ENCODE results near the gene FUZ.
"Not testable (repeated sequence)": the region's sequence is repeated elsewhere in the genome, so short reads cannot be mapped to it uniquely, and the experiment has no call there.

FUZ gene

GRCh38 chr19:49830766-49831165 lies 17.7 kb upstream of the FUZ start:
- DNase-seq (ENCODE audit: low spot score), result no peak

DNA sequence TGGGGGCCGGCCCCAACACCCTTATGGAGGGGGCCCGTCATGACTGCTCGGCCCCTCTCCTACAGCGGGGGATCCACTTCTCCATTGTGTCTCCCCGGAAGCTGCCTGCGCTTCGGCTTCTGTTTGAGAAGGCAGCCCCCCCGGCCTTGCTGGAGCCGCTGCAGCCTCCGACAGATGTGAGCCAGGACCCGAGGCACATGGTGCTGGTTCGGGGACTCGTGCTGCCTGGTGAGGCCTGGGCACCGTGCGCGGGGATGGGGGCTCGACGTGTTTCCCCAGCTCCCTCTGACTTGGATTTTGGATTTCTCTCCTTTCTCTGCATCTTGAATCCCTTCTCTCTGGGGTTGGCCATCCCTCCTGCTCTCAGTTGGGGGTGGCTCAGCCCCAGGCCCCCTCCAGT lies 16.6 kb upstream of the FUZ start:
- no peak for DNase-seq (ENCODE audit: low spot score)

GRCh38 chr19:49829200-49829599 lies 16.1 kb upstream of the FUZ start:
- DNase-seq (ENCODE audit: low spot score), result no peak

DNA sequence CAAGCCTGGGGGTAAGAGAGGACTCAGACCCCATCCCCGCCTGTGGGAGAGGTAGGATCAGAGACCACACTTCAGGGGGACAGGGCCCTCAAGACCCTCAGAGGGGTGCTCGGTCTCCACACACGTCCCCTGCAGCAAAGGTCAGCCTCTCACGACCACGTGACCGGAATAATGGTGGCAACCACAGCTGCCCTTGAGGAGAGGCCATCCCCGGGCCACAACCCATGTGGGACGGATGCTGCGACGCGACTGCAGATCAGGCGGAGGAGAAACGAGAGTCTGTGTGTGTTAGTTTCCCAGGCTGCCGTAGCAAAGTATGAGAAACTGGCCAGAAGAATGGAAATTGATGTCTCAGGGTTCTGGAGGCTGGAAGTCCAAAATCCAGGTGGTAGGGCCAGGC lies 13.9 kb upstream of the FUZ start:
- DNase-seq (ENCODE audit: low spot score), result no peak

DNA sequence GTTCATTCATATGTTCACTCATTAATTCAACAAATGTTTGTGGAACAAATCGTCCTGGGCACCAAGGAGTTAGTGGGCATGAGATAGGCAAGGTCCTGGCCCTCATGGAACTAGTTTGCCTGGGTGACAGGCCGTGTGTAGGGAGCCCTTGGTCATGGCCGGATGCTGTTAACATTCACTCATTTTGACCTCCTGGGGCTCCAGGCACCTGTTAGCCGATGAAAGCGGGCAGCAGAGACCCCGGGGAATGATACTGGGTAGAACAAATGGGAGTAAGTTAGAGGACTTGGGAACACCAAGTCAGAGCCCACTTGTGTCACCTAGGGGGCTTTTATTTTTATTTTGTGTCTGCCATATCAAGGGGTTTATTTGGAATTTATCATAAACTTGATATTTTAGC lies 11.6 kb upstream of the FUZ start:
- DNase-seq (ENCODE audit: low spot score), result no peak

DNA sequence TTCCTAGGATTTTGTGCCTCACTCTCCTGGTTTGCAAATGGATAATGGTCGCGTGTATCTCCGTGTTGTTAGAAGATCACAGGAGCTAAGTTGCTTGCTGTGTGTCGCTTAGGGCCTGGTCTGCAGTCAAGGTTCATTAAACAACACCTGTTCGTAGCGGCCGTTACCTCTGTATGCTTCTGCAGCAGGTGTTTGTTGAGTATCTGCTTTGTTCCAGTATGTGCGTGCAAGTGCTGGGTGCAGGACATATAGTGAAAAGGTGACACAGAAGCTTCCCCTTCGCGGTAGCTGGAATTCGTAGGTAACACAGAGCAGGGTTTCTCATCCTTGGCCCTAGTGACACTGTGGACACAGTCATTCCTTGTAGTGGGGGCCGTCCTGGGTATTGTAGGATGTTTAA lies 10.4 kb upstream of the FUZ start:
- no peak for DNase-seq (ENCODE audit: low spot score)

DNA sequence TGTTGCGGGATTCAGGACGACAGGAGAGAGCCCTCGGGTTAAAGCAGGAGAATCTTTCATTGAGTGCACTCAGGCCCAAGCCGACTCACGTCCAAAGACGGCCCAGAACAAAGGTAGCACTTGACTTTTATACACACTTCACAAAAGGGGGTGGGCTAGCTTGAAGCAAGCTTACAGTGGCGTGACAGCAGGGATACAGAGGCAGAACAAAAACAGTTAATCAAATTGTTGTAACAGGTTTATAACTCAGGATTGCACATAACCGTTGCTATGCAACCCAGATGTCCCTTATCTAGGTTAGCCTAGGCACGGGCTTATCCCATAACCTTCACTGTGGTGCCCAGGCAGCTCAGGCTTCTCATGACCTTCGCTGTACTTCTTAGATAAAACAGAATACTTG lies 7.0 kb upstream of the FUZ start:
- no peak for DNase-seq (ENCODE audit: low spot score)

DNA sequence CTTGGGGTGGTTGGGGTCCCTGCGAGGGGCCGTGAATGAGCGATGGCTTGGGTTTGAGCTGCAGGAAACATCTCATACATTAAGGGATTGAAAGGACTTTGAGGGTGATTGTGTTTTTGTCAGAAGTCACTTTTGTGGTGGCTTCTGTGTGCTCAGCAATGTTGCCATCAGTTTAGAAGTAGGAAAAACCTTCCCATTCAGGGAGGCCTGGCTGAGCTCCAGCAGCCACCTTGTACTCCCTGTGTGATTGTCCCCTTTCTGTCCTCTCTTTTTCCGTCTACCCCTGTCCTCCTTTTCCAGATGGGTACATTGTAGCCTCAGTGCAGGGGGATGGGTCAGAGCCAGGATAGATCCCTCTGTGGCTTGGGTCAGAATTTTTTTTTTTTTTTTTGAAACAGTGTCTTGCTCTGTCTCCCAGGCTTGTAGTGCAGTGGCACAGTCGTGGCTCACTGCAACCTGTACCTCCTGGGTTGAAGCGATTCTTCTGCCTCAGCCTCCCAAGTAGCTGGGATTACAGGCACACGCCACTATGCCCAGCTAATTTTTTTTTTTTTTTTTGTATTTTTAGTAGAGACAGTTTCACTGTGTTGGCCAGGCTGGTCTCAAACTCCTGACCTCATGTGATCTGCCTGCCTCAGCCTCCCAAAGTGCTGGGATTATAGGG lies 6.5 kb upstream of the FUZ start:
- not testable (repeated sequence) for DNase-seq (ENCODE audit: low spot score)

GRCh38 chr19:49818649-49819370 lies 5.7 kb upstream of the FUZ start:
- no peak for DNase-seq (ENCODE audit: low spot score)

DNA sequence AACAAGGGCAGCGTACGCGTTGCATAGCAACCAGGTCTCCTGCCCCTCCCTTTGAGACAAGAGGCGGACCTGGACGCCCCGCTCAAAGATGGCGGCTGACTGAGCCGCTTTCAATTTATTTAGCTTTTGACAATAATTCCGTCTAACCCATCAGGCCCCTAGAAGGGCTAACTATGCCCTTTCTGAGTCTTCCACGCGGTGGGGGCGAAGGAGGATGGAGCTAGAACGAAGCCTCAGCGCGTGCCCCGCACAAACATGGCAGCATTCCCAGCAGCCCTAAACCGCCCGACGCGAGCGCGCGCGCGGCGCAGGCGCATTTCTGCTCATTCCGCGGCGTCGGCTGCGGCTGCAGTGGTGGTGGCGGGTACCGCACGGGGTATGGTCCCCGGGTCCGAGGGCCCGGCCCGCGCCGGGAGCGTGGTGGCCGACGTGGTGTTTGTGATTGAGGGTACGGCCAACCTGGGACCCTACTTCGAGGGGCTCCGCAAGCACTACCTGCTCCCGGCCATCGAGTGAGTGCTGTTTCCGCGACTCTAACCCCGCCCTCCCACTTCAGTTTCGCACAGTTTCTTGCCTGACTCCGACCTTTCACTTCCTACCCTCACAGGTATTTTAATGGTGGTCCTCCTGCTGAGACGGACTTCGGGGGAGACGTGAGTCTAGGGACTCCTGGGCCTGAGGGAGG lies 5.0 kb upstream of the FUZ start, which contains the start of gene MED25:
Gene MED25 (plus strand): TSS at position 326 of the 685 bp plus-strand sequence. CDS start 53 bp downstream, at position 379.
- DNase-seq (ENCODE audit: low spot score), result peak; percentile 95

GRCh38 chr19:49816590-49816989 lies 3.5 kb upstream of the FUZ start:
- no peak for DNase-seq (ENCODE audit: low spot score)

GRCh38 chr19:49814010-49814409 lies 918 bp upstream of the FUZ start:
- peak; percentile 36 for DNase-seq (ENCODE audit: low spot score)

DNA sequence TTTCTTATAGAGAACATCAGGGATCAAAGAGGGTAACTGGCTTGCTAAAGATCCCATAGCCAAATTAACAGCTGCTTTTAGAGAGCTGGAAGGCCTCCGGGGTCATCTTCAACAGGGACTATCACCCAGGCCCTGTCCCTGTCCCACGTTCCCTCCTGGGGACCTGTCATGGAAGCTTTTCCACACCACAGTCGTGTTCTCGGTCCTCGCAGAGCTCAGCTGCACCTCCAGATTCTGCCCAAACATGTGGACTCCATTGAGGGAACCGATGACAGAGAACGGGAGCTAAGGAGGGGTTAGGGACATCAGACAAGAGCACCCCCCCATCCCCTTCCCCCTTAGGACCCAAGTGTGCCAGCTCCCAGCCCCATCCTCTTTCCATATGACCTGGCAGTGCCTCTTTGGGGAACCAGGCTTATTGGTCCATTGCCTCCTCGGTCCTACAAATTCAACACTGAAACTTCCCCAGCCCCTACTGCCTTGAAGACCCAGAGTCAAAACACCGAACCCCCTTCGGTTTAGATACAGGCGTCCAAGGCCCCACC lies 568 bp downstream of the FUZ start:
- no peak for DNase-seq (ENCODE audit: low spot score)

DNA sequence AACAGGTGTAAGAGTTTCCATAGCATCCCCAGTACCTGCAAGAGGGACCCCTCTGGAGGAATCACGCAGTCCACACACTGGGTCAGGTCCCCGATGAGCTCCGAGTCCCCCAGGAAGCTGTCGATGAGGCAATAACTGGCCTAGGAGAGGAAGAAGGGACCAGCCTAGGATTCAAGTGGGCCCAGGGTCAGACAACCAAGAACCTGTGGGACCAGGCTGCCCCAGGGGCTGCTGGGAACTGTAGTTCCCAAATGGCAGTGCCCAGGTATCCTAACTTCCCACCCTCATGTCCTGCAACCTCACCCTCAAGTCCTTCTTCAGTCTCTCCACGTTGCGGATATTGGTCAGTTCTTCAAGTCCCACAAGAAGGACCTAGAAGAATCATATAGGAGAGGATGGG lies 1.8 kb downstream of the FUZ start:
- DNase-seq (ENCODE audit: low spot score), result no peak

DNA sequence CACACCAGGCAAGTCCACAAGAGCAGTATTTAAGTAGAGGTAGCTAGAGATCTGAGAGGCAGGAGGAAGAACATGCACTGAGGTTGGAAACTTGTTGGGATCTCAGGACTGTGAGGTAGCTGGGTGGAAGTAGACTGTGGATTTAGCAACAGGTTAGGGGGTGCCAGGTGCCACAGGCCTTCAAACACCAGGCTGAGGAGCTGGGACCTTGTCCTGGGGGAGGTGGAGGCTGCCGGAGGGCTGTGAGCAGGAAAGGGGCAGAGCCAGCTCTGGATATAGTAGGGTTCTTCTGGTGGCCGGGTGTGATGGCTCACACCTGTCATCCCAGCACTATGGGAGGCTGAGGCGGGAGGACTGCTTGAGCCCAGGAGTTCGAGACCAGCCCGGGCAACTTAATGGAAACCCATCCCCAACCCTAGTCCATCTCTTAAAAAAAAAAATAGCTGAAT lies 3.1 kb downstream of the FUZ start:
- DNase-seq (ENCODE audit: low spot score), result no peak

- peak; percentile 66 for DNase-seq (ENCODE audit: low spot score)
Observed at GRCh38 chr19:49809160-49809940, 3.7 kb downstream of the FUZ start.

DNA sequence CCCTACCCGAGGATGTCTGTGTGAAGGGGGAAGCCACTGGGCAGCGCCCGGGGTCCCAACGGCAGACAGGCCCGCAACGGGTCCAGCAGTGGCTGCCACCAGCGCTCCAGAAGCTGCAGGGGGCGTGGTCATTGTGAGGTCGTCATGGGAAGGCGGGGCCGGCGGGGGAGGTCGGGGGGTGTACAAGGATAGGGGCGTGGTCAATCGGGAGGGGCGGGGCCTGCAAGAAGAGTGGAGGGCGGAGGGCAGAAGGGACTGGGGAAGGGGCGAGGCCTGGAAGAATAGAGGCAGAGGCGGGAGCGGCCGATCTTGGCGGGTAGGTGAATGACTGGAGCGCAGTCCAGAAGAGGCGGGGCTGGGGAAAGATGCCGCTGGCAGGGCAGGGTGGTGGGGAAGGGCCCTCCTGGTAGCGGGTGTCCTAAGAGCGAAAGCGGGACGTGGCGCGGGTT lies 4.4 kb downstream of the FUZ start:
- DNase-seq (ENCODE audit: low spot score), result peak; percentile 95

DNA sequence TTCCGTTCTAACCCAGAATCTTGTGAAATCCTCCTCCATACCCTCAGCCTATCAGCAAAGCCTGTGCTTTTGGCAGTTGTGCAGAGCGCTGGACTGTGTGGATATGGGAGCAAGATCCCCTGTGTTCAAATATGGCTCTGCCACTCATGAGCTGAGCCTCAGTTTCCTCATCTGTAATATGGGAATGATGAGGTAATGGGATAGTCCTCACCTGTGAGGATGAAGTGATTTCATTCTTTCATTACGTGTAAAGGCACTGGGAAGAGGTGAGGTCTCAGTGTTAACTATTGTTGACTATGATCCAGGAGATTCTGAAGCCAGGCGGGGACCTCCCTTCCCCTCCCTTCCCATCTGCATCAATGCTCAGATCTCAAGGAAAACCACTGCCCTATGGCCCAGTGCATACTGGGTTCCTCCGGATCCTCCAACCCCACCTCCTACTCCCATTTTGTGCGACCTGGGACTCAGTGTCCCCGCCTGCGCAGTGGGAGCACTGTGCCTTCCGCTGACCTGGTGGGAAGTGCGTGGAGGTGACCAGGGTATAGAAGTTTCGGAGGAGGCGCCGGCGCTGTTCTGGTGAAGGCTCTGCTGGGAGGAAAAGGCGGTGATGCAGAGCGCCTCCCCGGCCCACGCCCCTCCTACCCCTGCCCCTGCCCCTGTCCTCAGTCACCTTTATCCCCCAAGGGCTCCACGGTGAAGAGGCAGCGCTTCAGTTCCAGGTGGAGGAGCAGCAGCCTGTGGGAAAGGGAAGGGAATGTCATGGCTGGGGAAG lies 5.0 kb downstream of the FUZ start:
- DNase-seq (ENCODE audit: low spot score), result no peak

- DNase-seq (ENCODE audit: low spot score), result no peak
Observed at GRCh38 chr19:49807058-49807903, 5.8 kb downstream of the FUZ start.

DNA sequence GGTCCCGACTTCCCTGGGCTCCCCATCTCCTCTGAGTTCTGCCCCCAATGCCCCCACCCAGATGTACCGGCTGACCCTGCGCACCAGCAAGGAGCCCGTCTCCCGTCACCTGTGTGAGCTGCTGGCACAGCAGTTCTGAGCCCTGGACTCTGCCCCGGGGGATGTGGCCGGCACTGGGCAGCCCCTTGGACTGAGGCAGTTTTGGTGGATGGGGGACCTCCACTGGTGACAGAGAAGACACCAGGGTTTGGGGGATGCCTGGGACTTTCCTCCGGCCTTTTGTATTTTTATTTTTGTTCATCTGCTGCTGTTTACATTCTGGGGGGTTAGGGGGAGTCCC lies 6.5 kb downstream of the FUZ start:
- DNase-seq (ENCODE audit: low spot score), result no peak
